ENCODE results near the gene MORF4L1.

Gene MORF4L1

GRCh38 chr15:78878356-78878755, 5.7 kb downstream of the MORF4L1 start:
- no peak overlapping the region for H3K4me3 ChIP-seq (ENCODE audit: low read depth, low read length)
- peak; percentile 76 for DNase-seq (ENCODE audit: low read depth)
- no peak for TF ChIP-seq CTCF (conservative IDR thresholded peaks at IDR 0.05; ENCODE audit: low read depth, low read length)

GRCh38 chr15:78879517-78880241, 7.0 kb downstream of the MORF4L1 start:
- no peak overlapping the region for H3K4me3 ChIP-seq (ENCODE audit: low read depth, low read length)
- DNase-seq (ENCODE audit: low read depth), result no peak
- no peak for TF ChIP-seq CTCF (conservative IDR thresholded peaks at IDR 0.05; ENCODE audit: low read depth, low read length)

- TF ChIP-seq CTCF (conservative IDR thresholded peaks at IDR 0.05; ENCODE audit: low read depth, low read length), result no peak
- no peak overlapping the region for H3K4me3 ChIP-seq (ENCODE audit: low read depth, low read length)
- peak; percentile 47 for DNase-seq (ENCODE audit: low read depth)
Measured at GRCh38 chr15:78880242-78880533, 7.5 kb downstream of the MORF4L1 start.

- no peak overlapping the region for H3K4me3 ChIP-seq (ENCODE audit: low read depth, low read length)
- DNase-seq (ENCODE audit: low read depth), result peak; percentile 67
- no peak for TF ChIP-seq CTCF (conservative IDR thresholded peaks at IDR 0.05; ENCODE audit: low read depth, low read length)
Measured at GRCh38 chr15:78880813-78881212, 8.1 kb downstream of the MORF4L1 start.

GRCh38 chr15:78881681-78882080, 9.0 kb downstream of the MORF4L1 start:
- DNase-seq (ENCODE audit: low read depth), result no peak
- H3K4me3 ChIP-seq (ENCODE audit: low read depth, low read length), result no peak overlapping the region
- no peak for TF ChIP-seq CTCF (conservative IDR thresholded peaks at IDR 0.05; ENCODE audit: low read depth, low read length)

GRCh38 chr15:78889000-78889399, 16.3 kb downstream of the MORF4L1 start:
- no peak for DNase-seq (ENCODE audit: low read depth)
- no peak for TF ChIP-seq CTCF (conservative IDR thresholded peaks at IDR 0.05; ENCODE audit: low read depth, low read length)

GRCh38 chr15:78893538-78893937, 20.8 kb downstream of the MORF4L1 start:
- DNase-seq (ENCODE audit: low read depth), result no peak
- no peak for TF ChIP-seq CTCF (conservative IDR thresholded peaks at IDR 0.05; ENCODE audit: low read depth, low read length)
- H3K4me3 ChIP-seq (ENCODE audit: low read depth, low read length), result no peak overlapping the region

More at GRCh38 chr15:78889000-78889399, 16.3 kb downstream of the MORF4L1 start:
- H3K4me3 ChIP-seq (ENCODE audit: low read depth, low read length), result no peak overlapping the region

Data from choroid plexus epithelial cell (primary cell).